Measurements from ENCODE around the gene PANK2.

The PANK2 gene

GRCh38 chr20:3848565-3848964 lies 40.6 kb upstream of the PANK2 start:
- TF ChIP-seq ZFX (IDR thresholded peaks at IDR 0.05; ENCODE audit: borderline replicate concordance), result no peak
- H3K27ac ChIP-seq, result no peak overlapping the region

- H3K27ac ChIP-seq, result 0 out of 2 replicates have a peak overlapping the region, but pooled peaks have one; percentile 17
- TF ChIP-seq ZFX (IDR thresholded peaks at IDR 0.05; ENCODE audit: borderline replicate concordance), result no peak
- TF ChIP-seq CTCF (IDR thresholded peaks at IDR 0.05), result no peak
Observed at GRCh38 chr20:3854462-3854871, 34.7 kb upstream of the PANK2 start.

- H3K27ac ChIP-seq, result no peak overlapping the region
- TF ChIP-seq ZFX (IDR thresholded peaks at IDR 0.05; ENCODE audit: borderline replicate concordance), result no peak
- no peak for TF ChIP-seq CTCF (IDR thresholded peaks at IDR 0.05)
Observed at GRCh38 chr20:3857405-3857804, 31.8 kb upstream of the PANK2 start.

GRCh38 chr20:3858689-3859088 lies 30.5 kb upstream of the PANK2 start:
- H3K27ac ChIP-seq, result no peak overlapping the region
- no peak for TF ChIP-seq ZFX (IDR thresholded peaks at IDR 0.05; ENCODE audit: borderline replicate concordance)
- no peak for TF ChIP-seq CTCF (IDR thresholded peaks at IDR 0.05)

GRCh38 chr20:3861191-3861590 lies 28.0 kb upstream of the PANK2 start:
- TF ChIP-seq ZFX (IDR thresholded peaks at IDR 0.05; ENCODE audit: borderline replicate concordance) (no peak), CTCF (IDR thresholded peaks at IDR 0.05) (no peak)
- no peak overlapping the region for H3K27ac ChIP-seq

GRCh38 chr20:3862333-3862732 lies 26.9 kb upstream of the PANK2 start:
- no peak for TF ChIP-seq CTCF (IDR thresholded peaks at IDR 0.05)
- no peak for TF ChIP-seq ZFX (IDR thresholded peaks at IDR 0.05; ENCODE audit: borderline replicate concordance)

GRCh38 chr20:3863317-3863716 lies 25.9 kb upstream of the PANK2 start:
- no peak overlapping the region for H3K27ac ChIP-seq
- TF ChIP-seq CTCF (IDR thresholded peaks at IDR 0.05), result no peak
- no peak for TF ChIP-seq ZFX (IDR thresholded peaks at IDR 0.05; ENCODE audit: borderline replicate concordance)

More at GRCh38 chr20:3862333-3862732, 26.9 kb upstream of the PANK2 start:
- H3K27ac ChIP-seq, result no peak overlapping the region

- no peak overlapping the region for H3K27ac ChIP-seq
- no peak for TF ChIP-seq ZFX (IDR thresholded peaks at IDR 0.05; ENCODE audit: borderline replicate concordance)
- no peak for TF ChIP-seq CTCF (IDR thresholded peaks at IDR 0.05)
Observed at GRCh38 chr20:3864518-3864917, 24.7 kb upstream of the PANK2 start.

All from 22Rv1 (cell line).